Naive thymus-derived CD4-positive, alpha-beta T cell (primary cell): ENCODE results near the gene KIRREL1. TPM values are rescaled to one million over a fixed set of nuclear protein-coding genes. Genes with fewer than 3 reads are reported as not detected.
A peak's percentile ranks its signal among the peaks of the same experiment; 100 is the strongest.

ENCODE experiments used
- ATAC-seq: fragments of 150-1000 bp; cut with Tn5 transposase; 2 replicates; pipeline ENCODE4 v1.10.0; 2021; ENCODE audit warnings: mild to moderate bottlenecking, moderate library complexity
- CTCF ChIA-PET: fragments of 350-600 bp; sonication (Branson Sonifier 250); formaldehyde crosslinking; loops from one replicate; lab custom pipeline; 2021; ENCODE audit warnings: antibody characterized with exemption; lab: Charles Lee
- POLR2A ChIA-PET: fragments of 350-600 bp; sonication (Branson Sonifier 250); formaldehyde crosslinking; loops from one replicate; lab custom pipeline; 2021; ENCODE audit warnings: antibody characterized with exemption, inconsistent platforms; lab: Charles Lee
- DNase-seq, 9 donors: peaks; one replicate each; pipeline versions ENCODE4 v3.0.0 to v3.0.0-alpha.2; 2020 to 2022; ENCODE audit warnings: mixed read lengths in 1 of 9
- H3K27ac ChIP-seq: one replicate; pipeline ENCODE4 v1.7.0; 2013; ENCODE audit warnings: mild to moderate bottlenecking, low read depth, low read length, moderate library complexity
- H3K27me3 ChIP-seq, 2 donors: one replicate each; pipeline ENCODE4 v1.7.0; 2013; ENCODE audit warnings: low read length in 2 of 2, mild to moderate bottlenecking in 2 of 2, moderate library complexity in 2 of 2; ENCODE audit not compliant: control insufficient read depth in 2 of 2, insufficient read depth in 2 of 2
- H3K36me3 ChIP-seq, 3 experiments: 1 replicate in 2 of 3; 2 replicates in 1 of 3; pipeline ENCODE4 v1.7.0; 2013; ENCODE audit warnings: low read length in 3 of 3, mild to moderate bottlenecking in 3 of 3, moderate library complexity in 1 of 3; ENCODE audit not compliant: insufficient read depth in 3 of 3, control insufficient read depth in 2 of 3
- H3K4me1 ChIP-seq, 2 donors: one replicate each; pipeline ENCODE4 v1.7.0; 2013; ENCODE audit warnings: low read length in 2 of 2, mild to moderate bottlenecking in 2 of 2, moderate library complexity in 1 of 2; ENCODE audit not compliant: control insufficient read depth in 2 of 2, insufficient read depth in 2 of 2
- H3K4me3 ChIP-seq: 2 replicates; pipeline ENCODE4 v1.7.0; 2013; ENCODE audit warnings: mild to moderate bottlenecking, low read length
- H3K9me3 ChIP-seq, 3 experiments: 1 replicate in 2 of 3; 2 replicates in 1 of 3; pipeline ENCODE4 v1.7.0; 2013; ENCODE audit warnings: low read length in 3 of 3; ENCODE audit not compliant: control insufficient read depth in 2 of 3
- H3K27ac Mint-ChIP-seq, 9 donors: one replicate each; pipeline ENCODE4 v1.8.0; 2020 to 2022; ENCODE audit warnings: mixed read lengths in 9 of 9, mild to moderate bottlenecking in 8 of 9, moderate library complexity in 5 of 9, inconsistent platforms in 2 of 9
- H3K27me3 Mint-ChIP-seq, 5 donors: one replicate each; pipeline ENCODE4 v1.8.0; 2021 to 2022; ENCODE audit warnings: mixed read lengths in 5 of 5, mild to moderate bottlenecking in 1 of 5
- H3K36me3 Mint-ChIP-seq, 5 donors: one replicate each; pipeline ENCODE4 v1.8.0; 2020 to 2022; ENCODE audit warnings: mixed read lengths in 5 of 5, mild to moderate bottlenecking in 3 of 5, inconsistent platforms in 1 of 5
- H3K4me1 Mint-ChIP-seq, 7 donors: one replicate each; pipeline ENCODE4 v1.8.0; 2020 to 2022; ENCODE audit warnings: mixed read lengths in 7 of 7, mild to moderate bottlenecking in 3 of 7, inconsistent platforms in 1 of 7
- H3K4me3 Mint-ChIP-seq, 10 donors: one replicate each; pipeline ENCODE4 v1.8.0; 2020 to 2022; ENCODE audit warnings: mild to moderate bottlenecking in 10 of 10, mixed read lengths in 10 of 10, moderate library complexity in 6 of 10, inconsistent platforms in 2 of 10
- H3K9me3 Mint-ChIP-seq, 11 donors: one replicate each; pipeline ENCODE4 v1.8.0; 2020 to 2022; ENCODE audit warnings: mixed read lengths in 11 of 11, mild to moderate bottlenecking in 4 of 11, inconsistent platforms in 1 of 11, moderate library complexity in 1 of 11
- intact Hi-C, 2 donors: fragments of 100-400 bp; cut with micrococcal nuclease; formaldehyde crosslinking; loops; one replicate each; pipeline ENCODE4 v1.15.1; 2023
- polyA plus RNA-seq, 2 donors: library from polyadenylated mRNA; unstranded; fragments of 300-500 nt; fragmentation: Illumina TruSeq; gene quantifications; one replicate each; pipeline ENCODE4 v1.2.3, GENCODE V29; 2021
- total RNA-seq, 6 experiments: library from RNA in 5 of 6; stranded (reverse) in 5 of 6; gene quantifications; 1 replicate in 5 of 6; 2 replicates in 1 of 6; pipeline ENCODE4 v1.2.3 and lab custom pipeline; 2021 to 2026

KIRREL1 gene
- total and polyA plus RNA-seq, 7 experiments from 2014 or later, result not detected

DNA sequence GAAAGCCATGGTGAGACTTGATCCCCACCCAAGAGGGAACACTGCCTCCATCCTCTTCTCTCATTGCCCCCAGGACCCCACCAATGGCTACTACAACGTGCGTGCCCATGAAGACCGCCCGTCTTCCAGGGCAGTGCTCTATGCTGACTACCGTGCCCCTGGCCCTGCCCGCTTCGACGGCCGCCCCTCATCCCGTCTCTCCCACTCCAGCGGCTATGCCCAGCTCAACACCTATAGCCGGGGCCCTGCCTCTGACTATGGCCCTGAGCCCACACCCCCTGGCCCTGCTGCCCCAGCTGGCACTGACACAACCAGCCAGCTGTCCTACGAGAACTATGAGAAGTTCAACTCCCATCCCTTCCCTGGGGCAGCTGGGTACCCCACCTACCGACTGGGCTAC, 101.1 kb downstream of the KIRREL1 start:
- H3K27me3 ChIP-seq, result no peaks in the 10 kb centered on the region
- CTCF ChIA-PET, result interaction anchor here (0.9 kb wide), 1 partner anchor 19 kb away, joined by 3 read pairs; no protein-coding TSS in a partner anchor
- no peak overlapping the region for H3K4me3 ChIP-seq
- H3K27ac ChIP-seq, result no peak overlapping the region
- peaks cover 0 to 12% (median 4%) of the 10 kb centered on the region in 5 donors for H3K27me3 Mint-ChIP-seq
- no peaks in the 10 kb centered on the region for H3K36me3 Mint-ChIP-seq
- no peaks in the 10 kb centered on the region for H3K9me3 ChIP-seq
- H3K4me3 Mint-ChIP-seq, result no peak overlapping the region
- DNase-seq (no peak), ATAC-seq (no peak)
- no peak overlapping the region for H3K27ac Mint-ChIP-seq
- intact Hi-C loops, result no loop called here
- H3K4me1 ChIP-seq, result no peaks in the 10 kb centered on the region
- POLR2A ChIA-PET, result no interaction called here
- peaks cover 0 to 1% (median 0%) of the 10 kb centered on the region in 11 donors for H3K9me3 Mint-ChIP-seq
- H3K36me3 ChIP-seq, result no peaks in the 10 kb centered on the region
- peaks cover 0 to 6% (median 0%) of the 10 kb centered on the region in 7 donors for H3K4me1 Mint-ChIP-seq

DNA sequence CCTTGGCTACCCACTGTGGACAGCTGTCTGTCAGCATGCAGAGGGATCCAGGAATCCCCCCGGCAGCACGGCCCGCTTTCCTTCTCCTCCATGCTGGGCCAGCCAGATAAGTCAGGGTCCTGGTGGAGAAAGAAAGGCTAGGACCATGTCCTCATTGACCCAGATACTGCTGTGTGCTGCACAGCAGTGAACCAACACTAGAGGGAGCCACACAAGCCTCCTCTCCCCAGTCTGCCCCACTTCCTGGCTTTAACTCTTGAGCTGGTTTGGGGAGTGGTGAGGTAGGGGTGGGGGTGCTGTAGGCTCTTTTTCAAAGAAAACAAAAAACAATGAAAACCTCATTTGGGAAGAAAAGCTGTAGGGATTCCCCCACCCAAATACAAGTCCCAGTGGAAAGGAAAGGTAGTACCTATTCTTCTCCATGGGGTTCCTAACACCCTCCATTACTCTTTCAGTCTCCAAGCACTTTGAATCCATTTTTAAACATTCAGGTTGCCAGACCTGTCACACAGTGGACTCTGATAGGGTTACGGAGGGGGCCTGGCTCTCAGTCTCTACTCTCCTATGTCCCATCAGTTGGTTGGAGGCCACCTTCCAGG, 102.4 kb downstream of the KIRREL1 start:
- peak in 3 of 9 donors; percentile 13 to 40 (median 23) for DNase-seq
- intact Hi-C loops, result loop anchor here (1.0 kb wide), 1 partner anchor 29 kb away; no protein-coding TSS in a partner anchor
- H3K4me3 ChIP-seq, result no peak overlapping the region
- no peaks in the 10 kb centered on the region for H3K9me3 ChIP-seq
- no peaks in the 10 kb centered on the region for H3K36me3 ChIP-seq
- ChIA-PET POLR2A (no interaction called here), CTCF (interaction anchor here (0.6 to 1.8 kb wide), 2 partner anchors 29 to 58 kb away, joined by 4 to 10 read pairs; no protein-coding TSS in a partner anchor)
- Mint-ChIP-seq H3K4me3 (no peak overlapping the region), H3K36me3 (no peaks in the 10 kb centered on the region), H3K9me3 (no peaks in the 10 kb centered on the region), H3K4me1 (no peaks in the 10 kb centered on the region), H3K27ac (no peak overlapping the region), H3K27me3 (peaks cover 0 to 2% (median 0%) of the 10 kb centered on the region in 5 donors)
- no peaks in the 10 kb centered on the region for H3K27me3 ChIP-seq
- peak; percentile 72 for ATAC-seq
- no peaks in the 10 kb centered on the region for H3K4me1 ChIP-seq
- H3K27ac ChIP-seq, result no peak overlapping the region

DNA sequence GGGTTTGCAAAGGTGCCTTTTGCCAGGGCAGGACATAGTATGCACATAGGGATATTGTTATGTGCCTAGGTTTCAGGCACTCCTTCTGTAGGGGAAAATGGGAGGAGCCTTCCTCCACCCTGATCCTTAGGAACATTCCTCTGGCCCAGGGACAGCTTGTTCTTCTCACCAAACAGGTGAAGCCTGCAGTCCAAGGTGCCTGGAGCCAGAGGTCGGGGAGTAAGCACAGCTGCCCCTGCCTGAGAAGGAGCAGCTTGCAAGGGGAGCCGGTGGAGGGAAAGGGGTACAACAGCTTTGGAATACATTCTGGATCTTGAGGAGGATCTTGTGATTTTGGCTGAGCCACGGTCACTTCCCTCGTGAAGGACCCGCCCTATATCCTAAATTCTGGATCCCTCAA, 104.8 kb downstream of the KIRREL1 start:
- DNase-seq (no peak), ATAC-seq (no peak)
- Histone ChIP-seq H3K4me1 (no peaks in the 10 kb centered on the region), H3K36me3 (no peaks in the 10 kb centered on the region), H3K9me3 (no peaks in the 10 kb centered on the region), H3K4me3 (no peak overlapping the region), H3K27ac (no peak overlapping the region), H3K27me3 (no peaks in the 10 kb centered on the region)
- Mint-ChIP-seq H3K27me3 (peaks cover 0 to 2% (median 0%) of the 10 kb centered on the region in 5 donors), H3K4me3 (no peak overlapping the region), H3K36me3 (no peaks in the 10 kb centered on the region), H3K27ac (no peak overlapping the region), H3K9me3 (no peaks in the 10 kb centered on the region), H3K4me1 (peaks cover 0 to 6% (median 0%) of the 10 kb centered on the region in 7 donors)
- ChIA-PET POLR2A (no interaction called here), CTCF (no interaction called here)
- intact Hi-C loops, result no loop called here

DNA sequence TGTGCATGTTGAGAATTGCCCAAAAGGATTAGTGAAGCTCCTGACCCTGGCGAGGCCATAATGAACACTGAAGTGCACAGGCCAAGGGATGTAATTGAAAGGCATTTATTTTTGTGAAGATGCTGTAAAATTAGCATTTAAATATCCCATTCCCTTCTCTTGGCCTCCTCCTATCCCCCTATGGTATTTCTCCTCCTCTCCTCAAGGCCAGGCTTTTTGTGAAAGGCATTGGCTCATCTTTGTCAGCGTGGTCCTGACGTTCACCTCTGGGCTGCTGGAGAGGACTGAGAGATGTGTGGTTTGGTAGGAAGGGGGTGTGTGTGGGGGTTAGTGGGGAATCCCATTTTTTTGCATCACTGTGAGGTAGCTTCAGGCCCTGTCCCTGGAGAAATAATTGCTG, 105.7 kb downstream of the KIRREL1 start:
- no peak for ATAC-seq
- CTCF ChIA-PET, result interaction anchor here (1.1 kb wide), 1 partner anchor 20 kb away, joined by 4 read pairs; no protein-coding TSS in a partner anchor

DNA sequence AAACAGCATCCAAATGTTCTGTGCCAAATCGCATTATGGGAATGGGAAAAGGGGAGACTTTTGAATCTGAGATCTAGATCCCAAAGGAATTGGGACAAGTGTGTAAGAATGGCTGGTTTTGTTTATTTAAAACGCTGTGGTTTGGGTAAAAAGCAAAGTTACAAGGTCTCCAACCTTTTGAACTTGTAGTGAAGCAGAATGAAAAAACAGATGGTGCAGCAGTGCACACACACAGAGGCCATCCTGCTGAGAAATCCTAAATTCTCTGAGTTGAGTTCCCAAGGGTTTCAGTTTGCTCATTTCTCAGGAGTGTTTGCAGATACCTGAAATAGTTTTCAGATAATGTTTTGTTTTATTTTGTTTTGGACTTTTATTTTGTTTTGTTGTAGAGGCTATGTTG, 107.1 kb downstream of the KIRREL1 start:
- peaks cover 0 to 6% (median 0%) of the 10 kb centered on the region in 7 donors for H3K4me1 Mint-ChIP-seq
- H3K36me3 Mint-ChIP-seq, result no peaks in the 10 kb centered on the region
- Histone ChIP-seq H3K4me3 (no peak overlapping the region), H3K27ac (no peak overlapping the region), H3K27me3 (no peaks in the 10 kb centered on the region), H3K9me3 (no peaks in the 10 kb centered on the region), H3K4me1 (no peaks in the 10 kb centered on the region), H3K36me3 (no peaks in the 10 kb centered on the region)
- no peak for ATAC-seq
- peaks cover 0 to 7% (median 6%) of the 10 kb centered on the region in 5 donors for H3K27me3 Mint-ChIP-seq
- no peak for DNase-seq
- H3K9me3 Mint-ChIP-seq, result no peaks in the 10 kb centered on the region
- H3K4me3 Mint-ChIP-seq, result no peak overlapping the region
- H3K27ac Mint-ChIP-seq, result no peak overlapping the region
- POLR2A ChIA-PET, result no interaction called here
- intact Hi-C loops, result no loop called here
- CTCF ChIA-PET, result no interaction called here

More for the DNA sequence above, 105.7 kb downstream of the KIRREL1 start:
- no peak for DNase-seq
- no peaks in the 10 kb centered on the region for H3K36me3 Mint-ChIP-seq
- Histone ChIP-seq H3K36me3 (no peaks in the 10 kb centered on the region), H3K9me3 (no peaks in the 10 kb centered on the region), H3K27ac (no peak overlapping the region), H3K4me3 (no peak overlapping the region), H3K27me3 (no peaks in the 10 kb centered on the region), H3K4me1 (no peaks in the 10 kb centered on the region)
- no peak overlapping the region for H3K27ac Mint-ChIP-seq
- H3K4me1 Mint-ChIP-seq, result peaks cover 0 to 6% (median 0%) of the 10 kb centered on the region in 7 donors
- H3K4me3 Mint-ChIP-seq, result no peak overlapping the region
- POLR2A ChIA-PET, result no interaction called here
- peaks cover 0 to 2% (median 0%) of the 10 kb centered on the region in 5 donors for H3K27me3 Mint-ChIP-seq
- intact Hi-C loops, result no loop called here
- H3K9me3 Mint-ChIP-seq, result no peaks in the 10 kb centered on the region

DNA sequence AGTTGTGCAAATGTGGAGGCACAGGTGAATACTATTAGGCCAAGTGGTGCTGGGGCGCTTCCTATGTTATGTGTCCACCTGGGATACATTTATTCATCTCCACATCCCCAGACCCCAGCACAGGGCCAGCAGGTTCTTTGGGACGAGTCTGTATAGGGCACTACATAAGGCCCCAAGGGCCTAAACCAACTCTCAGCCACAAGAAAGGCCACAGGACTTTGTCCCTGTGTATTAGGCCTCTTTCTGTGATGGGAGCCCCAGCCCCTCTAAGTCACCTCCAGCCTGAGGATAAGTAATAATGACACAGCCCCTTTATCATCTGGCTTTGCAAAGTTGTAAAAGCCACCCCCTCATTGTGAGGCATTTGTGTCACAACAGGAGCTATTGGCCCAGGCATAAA, 108.0 kb downstream of the KIRREL1 start:
- POLR2A ChIA-PET, result no interaction called here
- H3K9me3 Mint-ChIP-seq, result no peaks in the 10 kb centered on the region
- Histone ChIP-seq H3K27me3 (no peaks in the 10 kb centered on the region), H3K9me3 (no peaks in the 10 kb centered on the region), H3K4me1 (no peaks in the 10 kb centered on the region), H3K4me3 (no peak overlapping the region), H3K27ac (no peak overlapping the region), H3K36me3 (no peaks in the 10 kb centered on the region)
- H3K4me3 Mint-ChIP-seq, result no peak overlapping the region
- no peak for DNase-seq
- CTCF ChIA-PET, result no interaction called here
- peaks cover 0 to 6% (median 0%) of the 10 kb centered on the region in 7 donors for H3K4me1 Mint-ChIP-seq
- peaks cover 0 to 14% (median 7%) of the 10 kb centered on the region in 5 donors for H3K27me3 Mint-ChIP-seq
- H3K27ac Mint-ChIP-seq, result no peak overlapping the region
- intact Hi-C loops, result no loop called here
- no peak for ATAC-seq
- no peaks in the 10 kb centered on the region for H3K36me3 Mint-ChIP-seq

DNA sequence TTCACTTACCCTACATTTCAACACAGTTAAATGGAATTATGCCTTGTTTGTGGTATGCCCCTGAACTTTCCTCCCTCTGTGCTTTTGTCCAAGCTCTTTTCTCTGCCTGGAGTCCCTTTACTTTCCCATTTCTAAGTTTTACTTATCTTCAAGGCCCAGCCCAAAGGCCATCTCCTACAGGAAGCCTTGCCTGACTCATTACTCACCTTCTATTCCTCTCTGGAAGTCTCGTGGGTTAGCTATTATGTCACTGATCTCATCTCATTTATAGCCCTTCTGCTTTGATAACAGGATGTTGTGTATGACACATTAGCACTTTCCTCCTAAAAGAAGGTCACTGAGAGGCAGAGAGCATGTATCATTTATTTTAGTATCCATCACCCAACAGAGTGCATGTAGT, 108.5 kb downstream of the KIRREL1 start:
- H3K27ac Mint-ChIP-seq, result no peak overlapping the region
- intact Hi-C loops, result no loop called here
- Histone ChIP-seq H3K4me1 (no peaks in the 10 kb centered on the region), H3K9me3 (no peaks in the 10 kb centered on the region), H3K36me3 (no peaks in the 10 kb centered on the region), H3K4me3 (no peak overlapping the region), H3K27me3 (no peaks in the 10 kb centered on the region), H3K27ac (no peak overlapping the region)
- H3K9me3 Mint-ChIP-seq, result no peaks in the 10 kb centered on the region
- DNase-seq, result no peak
- H3K4me3 Mint-ChIP-seq, result no peak overlapping the region
- peaks cover 0 to 6% (median 0%) of the 10 kb centered on the region in 7 donors for H3K4me1 Mint-ChIP-seq
- ChIA-PET CTCF (no interaction called here), POLR2A (no interaction called here)
- no peak for ATAC-seq
- H3K27me3 Mint-ChIP-seq, result peaks cover 0 to 14% (median 10%) of the 10 kb centered on the region in 5 donors
- H3K36me3 Mint-ChIP-seq, result no peaks in the 10 kb centered on the region
